Psoas muscle (tissue), 8 donors: ENCODE data around the gene FAM222B. TPM values are rescaled to one million over a fixed set of nuclear protein-coding genes. Genes with fewer than 3 reads are reported as not detected.
"Not testable (repeated sequence)": the region's sequence is repeated elsewhere in the genome, so short reads cannot be mapped to it uniquely, and the experiment has no call there.

Experiments used
- ATAC-seq, 4 donors: fragments of 200-7000 bp; cut with Tn5 transposase; one replicate each; pipeline ENCODE4 v1.9.1; 2020; ENCODE audit warnings: moderate library complexity in 3 of 4, mild to moderate bottlenecking in 2 of 4
- DNase-seq, 2 donors: peaks; one replicate each; pipeline ENCODE4 v3.0.0-alpha.2; 2020
- H3K27ac ChIP-seq: fragments of 200-600 bp; one replicate; pipeline ENCODE4 v1.8.0; 2022
- H3K27me3 ChIP-seq, 3 donors: fragments of 200-600 bp in 1 of 3; one replicate each; pipeline versions ENCODE4 v1.6.1 to v1.8.0; 2013 to 2022; ENCODE audit warnings: low read length in 2 of 3, mild to moderate bottlenecking in 2 of 3, moderate library complexity in 1 of 3; ENCODE audit not compliant: insufficient read depth in 3 of 3
- H3K36me3 ChIP-seq, 2 donors: fragments of 200-600 bp in 1 of 2; one replicate each; pipeline versions ENCODE4 v1.6.1 to v1.8.0; 2013 to 2022; ENCODE audit warnings: low read depth in 1 of 2, mild to moderate bottlenecking in 1 of 2, moderate library complexity in 1 of 2; ENCODE audit not compliant: insufficient read depth in 1 of 2
- H3K4me1 ChIP-seq: fragments of 200-600 bp; one replicate; pipeline ENCODE4 v1.8.0; 2022
- H3K4me3 ChIP-seq: fragments of 200-600 bp; one replicate; pipeline ENCODE4 v1.8.0; 2022; ENCODE audit warnings: mild to moderate bottlenecking
- H3K9me3 ChIP-seq: fragments of 200-600 bp; one replicate; pipeline ENCODE4 v1.8.0; 2022
- CTCF ChIP-seq: fragments of 200-600 bp; IDR thresholded peaks from one replicate; pipeline ENCODE4 v1.8.0; 2022; ENCODE audit warnings: antibody characterized with exemption
- WGBS, 3 donors: extraction: QIAGEN DNeasy Blood & Tissue Kit; methylation state at CpG; one replicate each; pipeline versions ENCODE4 v1.1.6 to v1.1.7; 2013; 5-methylcytosine and 5-hydroxymethylcytosine counted together
- intact Hi-C, 2 donors: fragments of 100-400 bp; cut with DNase I; formaldehyde crosslinking; loops; one replicate each; pipeline versions ENCODE4 v1.11.0 to v1.14.2; 2022
- polyA plus RNA-seq, 3 donors: library from polyadenylated mRNA; stranded (reverse); fragments of 200-250 nt; gene quantifications; one replicate each; pipeline ENCODE4 v1.2.3, GENCODE V29; 2013
- total RNA-seq, 4 donors: library from RNA; stranded (reverse); fragmentation: NEBNext Ultra II Directional in 2 of 4; extraction: Animal tissue kit (Norgen Biotek cat#: 25700) in 2 of 4; gene quantifications; one replicate each; pipeline versions ENCODE4 v1.2.1 to v1.2.4, GENCODE V29; 2021 to 2023
- donor health status: healthy with polysubstance abuse.
- donor health status: DM: no; HTN: no; CAD: no; lungs with moderate emphysema.
- donor health status: Bipolar disorder and iron deficiency.
- donor health status: healthy.
- donor health status: DM: yes; HTN: yes; CAD: no.
- donor health status: DM: no; HTN: no; CAD: no.
- donor health status: DM: no; HTN: no; CAD: no.
- donor health status: DM: yes; HTN: yes; CAD: no.

The FAM222B gene
- total and polyA plus RNA-seq, 7 donors, result 22.4 to 66.2 (median 32.2) TPM

DNA sequence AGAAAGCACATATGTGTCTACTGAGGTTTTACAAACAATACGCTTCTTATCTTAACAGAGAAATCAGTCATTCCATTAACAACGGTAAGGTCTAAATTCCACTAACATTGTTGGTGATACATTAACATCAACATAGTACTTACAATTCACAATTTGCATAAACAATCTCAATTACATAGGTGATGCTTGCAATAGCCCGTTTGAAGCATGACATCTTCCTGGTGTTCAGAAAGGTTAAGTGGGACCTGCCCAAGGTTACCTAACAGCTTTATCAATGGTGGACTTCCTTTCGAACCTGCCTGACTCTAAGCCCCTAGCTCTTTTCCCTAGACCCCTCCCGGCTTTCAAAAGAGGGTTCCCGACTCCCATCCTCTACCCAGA is 699 bp downstream of the FAM222B start:
- Histone ChIP-seq H3K36me3 (no peaks in the 10 kb centered on the region), H3K9me3 (no peaks in the 10 kb centered on the region), H3K27me3 (no peaks in the 10 kb centered on the region), H3K4me1 (peaks cover 6% of the 10 kb centered on the region), H3K27ac (peak overlapping the region; percentile 81), H3K4me3 (peak overlapping the region; percentile 98)
- TF ChIP-seq CTCF, result no peak
- no peak for DNase-seq
- 3 to 5% (median 4%) methylated on average over 6 of the region's 6 CpGs for WGBS, 3 donors
- intact Hi-C loops, result loop anchor here (2.0 to 5.0 kb wide), 2 partner anchors 79 to 80 kb away; no protein-coding TSS in a partner anchor
- ATAC-seq, result peak; percentile 4 to 31 (median 8)

- intact Hi-C loops, result no loop called here
- TF ChIP-seq CTCF, result no peak
- Histone ChIP-seq H3K36me3 (peaks cover 0 to 1% of the 10 kb centered on the region in 2 donors), H3K4me3 (no peak overlapping the region), H3K27ac (no peak overlapping the region), H3K9me3 (no peaks in the 10 kb centered on the region), H3K27me3 (no peaks in the 10 kb centered on the region), H3K4me1 (peaks cover 6% of the 10 kb centered on the region)
- no peak for DNase-seq
- no peak for ATAC-seq
- 86 to 92% (median 92%) methylated on average over 2 of the region's 2 CpGs for WGBS, 3 donors
Observed at GRCh38 chr17:28839221-28839620, 3.4 kb downstream of the FAM222B start.

DNA sequence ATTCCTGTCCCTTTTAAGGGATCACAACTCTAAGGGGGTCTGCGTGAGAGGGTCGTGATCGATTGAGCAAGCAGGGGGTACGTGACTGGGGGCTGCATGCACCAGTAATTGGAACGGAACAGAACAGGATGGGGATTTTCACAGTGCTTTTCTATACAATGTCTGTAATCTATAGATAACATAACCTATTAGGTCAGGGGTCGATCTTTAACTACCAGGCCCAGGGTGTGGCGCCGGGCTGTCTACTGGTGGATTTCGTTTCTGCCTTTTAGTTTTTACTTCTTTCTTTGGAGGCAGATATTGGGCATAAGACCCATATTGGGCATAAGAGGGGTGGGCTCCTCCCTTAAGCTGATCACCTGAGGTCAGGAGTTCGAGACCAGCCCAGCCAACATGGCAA is 6.0 kb downstream of the FAM222B start:
- H3K9me3 ChIP-seq, H3K27ac ChIP-seq, H3K27me3 ChIP-seq, DNase-seq, H3K4me1 ChIP-seq, ATAC-seq, intact Hi-C loops, H3K36me3 ChIP-seq, H3K4me3 ChIP-seq: not testable (repeated sequence)
- WGBS, 3 donors, result 93 to 97% (median 94%) methylated on average over 10 of the region's 10 CpGs

GRCh38 chr17:28834420-28834819 is 8.2 kb downstream of the FAM222B start:
- Histone ChIP-seq H3K27me3 (no peaks in the 10 kb centered on the region), H3K36me3 (peaks cover 0 to 6% of the 10 kb centered on the region in 2 donors), H3K9me3 (no peaks in the 10 kb centered on the region), H3K4me1 (no peaks in the 10 kb centered on the region), H3K27ac (no peak overlapping the region), H3K4me3 (no peak overlapping the region)
- DNase-seq (no peak), ATAC-seq (peak in 1 of 4 donors; percentile 60)
- 87 to 97% (median 88%) methylated on average over 1 of the region's 1 CpG for WGBS, 3 donors
- TF ChIP-seq CTCF, result no peak
- intact Hi-C loops, result no loop called here

- ATAC-seq (no peak), DNase-seq (no peak)
- 93 to 96% (median 94%) methylated on average over 15 of the region's 15 CpGs for WGBS, 3 donors
- no peak overlapping the region for H3K4me3 ChIP-seq
- no peaks in the 10 kb centered on the region for H3K36me3 ChIP-seq
- no peaks in the 10 kb centered on the region for H3K9me3 ChIP-seq
- no peaks in the 10 kb centered on the region for H3K27me3 ChIP-seq
- no peak overlapping the region for H3K27ac ChIP-seq
- H3K4me1 ChIP-seq, result no peaks in the 10 kb centered on the region
- no peak for TF ChIP-seq CTCF
- intact Hi-C loops, result no loop called here
Observed at GRCh38 chr17:28828294-28829040, 14.1 kb downstream of the FAM222B start.
